GM23248 (cell line): Measurements from ENCODE around the gene DZIP1L. TPM values are rescaled to one million over a fixed set of nuclear protein-coding genes. Genes with fewer than 3 reads are reported as not detected.

Source experiments
- DNase-seq: peaks from one replicate; pipeline ENCODE4 v3.0.0-alpha.2; 2015
- H2AFZ ChIP-seq: fragments of 200-600 bp; sonication (generic); 2 replicates; pipeline ENCODE4 v1.6.1; 2016; ENCODE audit warnings: antibody characterized with exemption
- H3F3A ChIP-seq: fragments of 200-600 bp; sonication (generic); 2 replicates; pipeline ENCODE4 v1.6.1; 2016; ENCODE audit warnings: mild to moderate bottlenecking, antibody characterized with exemption, mixed run types; ENCODE audit not compliant: insufficient read depth
- H3K27ac ChIP-seq: fragments of 200-600 bp; sonication (generic); 2 replicates; pipeline ENCODE4 v1.5.1; 2016; ENCODE audit warnings: mild to moderate bottlenecking
- H3K27me3 ChIP-seq: fragments of 200-600 bp; sonication (generic); replicated peaks from 2 replicates; pipeline ENCODE4 v1.6.1; 2016; ENCODE audit warnings: mild to moderate bottlenecking; ENCODE audit not compliant: insufficient read depth
- H3K36me3 ChIP-seq: fragments of 200-600 bp; sonication (generic); 2 replicates; pipeline ENCODE4 v1.6.1; 2016; ENCODE audit warnings: low read depth, mild to moderate bottlenecking
- H3K4me1 ChIP-seq: fragments of 200-600 bp; sonication (generic); 2 replicates; pipeline ENCODE4 v1.6.1; 2016; ENCODE audit warnings: mild to moderate bottlenecking; ENCODE audit not compliant: insufficient read depth
- H3K4me2 ChIP-seq: fragments of 200-600 bp; sonication (generic); one replicate; pipeline ENCODE4 v1.6.1; 2016; ENCODE audit warnings: mild to moderate bottlenecking; ENCODE audit not compliant: unreplicated experiment
- H3K4me3 ChIP-seq: fragments of 200-600 bp; sonication (generic); 2 replicates; pipeline ENCODE4 v1.5.1; 2016; ENCODE audit warnings: mild to moderate bottlenecking
- H3K79me2 ChIP-seq: fragments of 200-600 bp; sonication (generic); 2 replicates; pipeline ENCODE4 v1.6.1; 2016; ENCODE audit warnings: mild to moderate bottlenecking; ENCODE audit not compliant: insufficient read depth
- H3K9ac ChIP-seq: fragments of 200-600 bp; sonication (generic); 2 replicates; pipeline ENCODE4 v1.6.1; 2016; ENCODE audit warnings: mild to moderate bottlenecking
- H3K9me2 ChIP-seq: fragments of 200-600 bp; sonication (generic); 2 replicates; pipeline ENCODE4 v1.6.1; 2016; ENCODE audit warnings: mixed run types, mild to moderate bottlenecking, moderate library complexity; ENCODE audit not compliant: insufficient read depth
- H3K9me3 ChIP-seq: fragments of 200-600 bp; sonication (generic); one replicate; pipeline ENCODE4 v1.6.1; 2017; ENCODE audit warnings: low read depth
- H4K20me1 ChIP-seq: fragments of 200-600 bp; sonication (generic); 2 replicates; pipeline ENCODE4 v1.6.0; 2016; ENCODE audit not compliant: insufficient read depth
- EZH2 ChIP-seq: fragments of 200-600 bp; sonication (generic); IDR thresholded peaks from 2 replicates; pipeline ENCODE4 v1.6.1; 2018; ENCODE audit warnings: antibody characterized with exemption, mild to moderate bottlenecking; ENCODE audit not compliant: insufficient read depth, poor library complexity, severe bottlenecking
- EZH2phosphoT487 ChIP-seq: fragments of 200-600 bp; sonication (generic); IDR thresholded peaks from 2 replicates; pipeline ENCODE4 v1.6.1; 2018; ENCODE audit warnings: antibody characterized with exemption, moderate library complexity, mild to moderate bottlenecking, low read depth; ENCODE audit not compliant: insufficient read depth
- WGBS, 2 experiments: methylation state at CpG; one replicate each; pipeline ENCODE4 v1.1.6; 2015 to 2017; ENCODE audit warnings: low lambda C conversion rate in 2 of 2, low coverage in 1 of 2; ENCODE audit errors: missing lambda C conversion rate in 2 of 2; 5-methylcytosine and 5-hydroxymethylcytosine counted together
- in situ Hi-C: fragments of 300-500 bp; cut with MboI; formaldehyde crosslinking; loops from 2 replicates; pipeline ENCODE4 v1.15.0; 2020
- polyA plus RNA-seq: library from polyadenylated mRNA; unstranded; fragments of >200 nt; fragmentation: Nextera tagmentation; extraction: Ambion mirVana; gene quantifications from 2 replicates; pipeline ENCODE4 v1.2.1, GENCODE V29; 2016
- total RNA-seq: library from RNA; depleted of rRNA; stranded (reverse); fragments of >200 nt; shearing (Covaris generic); gene quantifications from 2 replicates; pipeline ENCODE4 v1.2.3, GENCODE V29; 2014

Gene DZIP1L
- total and polyA plus RNA-seq, 2 experiments from 2014 or later = 11.1 to 19.8 TPM

DNA sequence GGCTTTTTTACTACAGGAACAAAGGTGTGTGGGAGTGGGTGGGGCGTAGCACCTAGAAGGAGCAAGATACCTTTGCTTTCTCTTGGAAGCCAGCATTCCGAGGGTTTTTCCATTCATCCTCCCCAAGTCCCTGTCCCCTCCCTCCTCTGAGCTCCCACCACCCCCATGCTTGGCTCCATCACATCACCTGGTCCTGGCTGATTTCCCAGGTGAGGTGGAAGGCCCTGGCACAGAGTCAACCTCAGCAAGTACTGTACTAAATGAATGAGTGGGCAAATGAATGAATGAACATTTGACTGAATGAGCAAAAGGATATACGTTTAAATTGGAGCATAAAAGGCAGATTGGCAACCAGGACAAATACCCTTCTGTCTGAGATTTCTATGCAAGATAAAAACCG, 45.4 kb downstream of the DZIP1L start:
- H3K27me3 ChIP-seq = no peaks in the 10 kb centered on the region
- no peak overlapping the region for H3K4me3 ChIP-seq
- H3K36me3 ChIP-seq = peaks cover 34% of the 10 kb centered on the region
- H3K27ac ChIP-seq = no peak overlapping the region
- peaks cover 31% of the 10 kb centered on the region for H3K79me2 ChIP-seq
- no peak overlapping the region for H2AFZ ChIP-seq
- no peak overlapping the region for H3K9ac ChIP-seq
- peaks cover 9% of the 10 kb centered on the region; the same call in 1 of the 2 replicates for H3K4me1 ChIP-seq
- no peaks in the 10 kb centered on the region for H4K20me1 ChIP-seq
- in situ Hi-C loops = no loop called here
- no peaks in the 10 kb centered on the region for H3K9me3 ChIP-seq
- H3K9me2 ChIP-seq = no peaks in the 10 kb centered on the region
- WGBS, 2 experiments = 84 to 85% methylated on average over 4 of the region's 4 CpGs
- 0 out of 2 replicates have a peak, but pooled peaks cover 5% of the 10 kb centered on the region for H3F3A ChIP-seq
- DNase-seq = no peak
- TF ChIP-seq EZH2 (no peak), EZH2phosphoT487 (no peak)
- no peak overlapping the region for H3K4me2 ChIP-seq

GRCh38 chr3:138068579-138069174, 46.7 kb downstream of the DZIP1L start:
- no peaks in the 10 kb centered on the region for H4K20me1 ChIP-seq
- no peaks in the 10 kb centered on the region for H3K9me3 ChIP-seq
- in situ Hi-C loops = no loop called here
- H3K4me2 ChIP-seq = no peak overlapping the region
- peak; percentile 82 for DNase-seq
- peaks cover 19% of the 10 kb centered on the region for H3K79me2 ChIP-seq
- H3F3A ChIP-seq = 0 out of 2 replicates have a peak, but pooled peaks cover 5% of the 10 kb centered on the region
- no peak overlapping the region for H3K4me3 ChIP-seq
- H3K9ac ChIP-seq = no peak overlapping the region
- no peaks in the 10 kb centered on the region for H3K27me3 ChIP-seq
- no peak overlapping the region for H2AFZ ChIP-seq
- TF ChIP-seq EZH2phosphoT487 (no peak), EZH2 (no peak)
- 23 to 26% methylated on average over 14 of the region's 14 CpGs for WGBS, 2 experiments
- peaks cover 37% of the 10 kb centered on the region for H3K36me3 ChIP-seq
- peaks cover 9% of the 10 kb centered on the region; the same call in 1 of the 2 replicates for H3K4me1 ChIP-seq
- no peaks in the 10 kb centered on the region for H3K9me2 ChIP-seq
- H3K27ac ChIP-seq = no peak overlapping the region

- no peak overlapping the region for H3K27ac ChIP-seq
- H3K9me2 ChIP-seq = no peaks in the 10 kb centered on the region
- no peak overlapping the region for H3K4me3 ChIP-seq
- DNase-seq = no peak
- no peaks in the 10 kb centered on the region for H3K9me3 ChIP-seq
- in situ Hi-C loops = no loop called here
- H3K36me3 ChIP-seq = peaks cover 44% of the 10 kb centered on the region
- H3K9ac ChIP-seq = no peak overlapping the region
- no peaks in the 10 kb centered on the region for H3K27me3 ChIP-seq
- H4K20me1 ChIP-seq = no peaks in the 10 kb centered on the region
- H3K4me1 ChIP-seq = peaks cover 9% of the 10 kb centered on the region; the same call in 1 of the 2 replicates
- TF ChIP-seq EZH2 (no peak), EZH2phosphoT487 (no peak)
- H3K79me2 ChIP-seq = peaks cover 13% of the 10 kb centered on the region
- 0 out of 2 replicates have a peak, but pooled peaks cover 5% of the 10 kb centered on the region for H3F3A ChIP-seq
- no peak overlapping the region for H3K4me2 ChIP-seq
- H2AFZ ChIP-seq = no peak overlapping the region
- WGBS, 2 experiments = 82% methylated on average over 8 of the region's 8 CpGs
These were observed 47.4 kb downstream of the DZIP1L start for GRCh38 chr3:138068046-138068445.

DNA sequence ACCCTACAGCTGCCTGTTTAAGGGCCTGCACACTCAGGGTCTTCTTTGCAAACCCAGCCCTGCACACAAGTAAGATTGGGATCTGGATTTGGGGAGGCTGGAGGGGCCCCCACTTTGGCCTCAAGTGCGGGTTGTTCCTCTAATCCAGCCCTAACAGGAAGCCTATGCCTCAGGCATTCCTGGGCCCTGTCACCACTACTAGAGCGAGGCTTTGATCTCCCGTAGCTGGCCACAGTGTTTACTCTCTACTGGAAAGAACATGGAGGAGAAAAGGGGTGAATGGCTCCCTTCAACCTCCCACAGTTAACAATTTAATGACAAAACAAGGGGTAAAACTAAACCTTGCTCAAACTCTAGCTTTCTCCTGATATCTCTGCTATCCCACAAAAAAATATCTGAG, 48.4 kb downstream of the DZIP1L start:
- DNase-seq = no peak
- Histone ChIP-seq H3K4me2 (no peak overlapping the region), H3K27me3 (no peaks in the 10 kb centered on the region), H4K20me1 (no peaks in the 10 kb centered on the region), H3K36me3 (peaks cover 45% of the 10 kb centered on the region), H3K9ac (no peak overlapping the region), H3K9me2 (no peaks in the 10 kb centered on the region), H3K27ac (no peak overlapping the region), H3K79me2 (0 out of 2 replicates have a peak, but pooled peaks cover 6% of the 10 kb centered on the region), H3K4me1 (peaks cover 8% of the 10 kb centered on the region; the same call in 1 of the 2 replicates), H3F3A (0 out of 2 replicates have a peak, but pooled peaks cover 11% of the 10 kb centered on the region), H2AFZ (no peak overlapping the region), H3K4me3 (no peak overlapping the region), H3K9me3 (no peaks in the 10 kb centered on the region)
- no peak for TF ChIP-seq EZH2
- no peak for TF ChIP-seq EZH2phosphoT487
- 95 to 97% methylated on average over 3 of the region's 3 CpGs for WGBS, 2 experiments
- in situ Hi-C loops = no loop called here
